Stimulated activated CD4-positive, alpha-beta T cell treated with anti-CD3 and anti-CD28 coated beads, Interleukin-4, amount 100 ng/mL, for 48 hours (primary cell): Measurements from ENCODE around the gene DAZAP1.
"Not testable (repeated sequence)": the region's sequence is repeated elsewhere in the genome, so short reads cannot be mapped to it uniquely, and the experiment has no call there.

Source experiments
- DNase-seq, 2 donors: peaks; one replicate each; pipeline ENCODE4 v3.0.0-alpha.2; 2020; ENCODE audit warnings: low read depth in 2 of 2

The DAZAP1 gene

DNA sequence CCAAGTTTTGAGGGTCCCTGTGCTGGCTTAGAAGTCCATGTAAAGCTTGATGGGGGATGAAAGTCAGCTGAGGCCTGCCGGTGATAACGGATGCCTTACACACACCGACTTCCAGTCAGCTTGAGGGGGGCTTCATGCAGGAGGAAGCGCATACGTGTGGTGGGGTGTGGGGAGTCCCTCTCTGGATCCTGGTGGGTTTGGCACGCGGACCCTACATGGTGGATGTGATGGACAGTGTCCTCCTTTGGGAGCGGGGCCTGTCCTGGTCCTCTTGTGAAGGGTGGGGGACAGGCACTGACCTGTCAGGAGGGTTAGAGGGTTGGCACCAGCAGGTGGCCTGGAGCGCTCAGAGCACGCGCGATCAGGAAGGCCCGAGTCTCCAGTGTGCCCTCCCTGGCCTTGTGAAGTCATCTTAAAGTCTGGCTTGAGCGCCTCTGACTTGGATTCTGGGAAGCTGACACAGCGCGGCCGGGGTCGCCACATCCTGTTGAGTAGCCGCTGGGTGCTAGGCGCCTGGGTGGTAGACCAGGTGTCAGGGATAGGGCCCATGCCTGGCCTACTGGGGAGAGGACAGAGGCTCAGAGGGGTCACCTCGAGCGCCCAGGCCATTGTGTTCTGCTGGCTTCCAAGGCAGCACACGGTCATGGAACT is 2.9 kb downstream of the DAZAP1 start:
- no peak for DNase-seq

DNA sequence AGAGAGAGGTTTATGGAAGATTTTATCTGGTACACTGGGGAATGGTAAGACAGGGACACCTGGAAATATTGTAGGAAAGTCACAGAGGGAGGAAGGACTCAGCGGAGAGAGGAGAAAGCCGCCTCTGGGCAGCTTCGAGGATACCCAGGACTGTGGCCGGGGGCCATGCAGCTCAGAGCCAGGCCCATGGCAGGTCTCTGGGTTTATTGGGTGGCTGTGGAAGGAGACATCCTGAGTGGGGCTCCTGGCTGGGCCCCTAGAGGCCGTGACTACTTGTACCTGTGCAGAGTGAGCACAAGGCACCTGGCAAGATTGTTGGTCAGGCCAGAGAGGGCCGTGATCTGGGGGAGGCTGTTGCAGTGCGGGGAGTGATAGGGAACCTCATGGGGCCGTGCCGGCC is 3.4 kb downstream of the DAZAP1 start:
- no peak for DNase-seq

DNA sequence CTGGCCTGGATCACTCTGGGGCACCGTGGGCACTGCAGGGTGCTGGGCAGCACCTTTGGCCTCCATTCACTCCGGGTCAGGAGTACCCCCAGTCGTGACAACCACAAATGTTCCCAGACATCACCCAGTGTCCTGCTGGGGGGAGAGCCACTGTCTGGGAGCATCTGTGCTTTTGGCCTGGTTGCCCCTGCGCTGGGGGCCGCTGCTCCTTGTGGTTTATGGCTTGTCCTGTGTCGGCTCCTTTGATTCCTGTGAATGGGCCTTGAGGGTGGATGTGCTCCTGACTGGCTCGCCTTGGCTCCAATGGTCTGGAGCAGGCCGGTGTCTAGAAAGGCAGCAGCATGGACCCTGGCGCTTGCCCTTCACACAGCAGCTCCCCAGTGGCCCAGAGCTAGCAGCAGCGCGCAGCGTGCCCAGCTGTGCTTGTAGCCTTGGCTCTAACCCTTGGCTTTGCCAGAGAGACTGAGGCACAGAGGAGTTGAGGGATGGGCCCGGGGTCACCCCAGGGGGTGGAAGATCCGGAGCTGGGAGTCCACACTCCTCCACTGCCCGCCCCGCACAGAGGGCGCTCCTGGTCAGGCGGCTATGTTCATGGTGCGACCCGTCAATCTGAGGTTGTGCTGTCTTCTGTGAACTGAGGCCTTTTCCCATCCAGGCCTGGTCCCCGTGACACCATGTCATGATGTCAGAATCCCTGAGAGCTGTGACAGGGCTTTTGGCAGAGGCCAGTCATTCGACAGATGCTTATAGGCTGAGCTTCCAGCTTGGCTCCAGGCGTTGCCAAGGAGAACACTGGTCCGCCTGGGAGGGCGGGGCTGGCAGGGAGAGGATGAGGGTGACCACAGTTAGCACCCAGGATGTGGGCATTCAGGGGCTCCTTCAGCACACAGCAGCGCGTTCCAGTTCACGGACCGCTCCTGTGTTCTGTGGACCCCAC is 4.1 kb downstream of the DAZAP1 start:
- no peak for DNase-seq

DNA sequence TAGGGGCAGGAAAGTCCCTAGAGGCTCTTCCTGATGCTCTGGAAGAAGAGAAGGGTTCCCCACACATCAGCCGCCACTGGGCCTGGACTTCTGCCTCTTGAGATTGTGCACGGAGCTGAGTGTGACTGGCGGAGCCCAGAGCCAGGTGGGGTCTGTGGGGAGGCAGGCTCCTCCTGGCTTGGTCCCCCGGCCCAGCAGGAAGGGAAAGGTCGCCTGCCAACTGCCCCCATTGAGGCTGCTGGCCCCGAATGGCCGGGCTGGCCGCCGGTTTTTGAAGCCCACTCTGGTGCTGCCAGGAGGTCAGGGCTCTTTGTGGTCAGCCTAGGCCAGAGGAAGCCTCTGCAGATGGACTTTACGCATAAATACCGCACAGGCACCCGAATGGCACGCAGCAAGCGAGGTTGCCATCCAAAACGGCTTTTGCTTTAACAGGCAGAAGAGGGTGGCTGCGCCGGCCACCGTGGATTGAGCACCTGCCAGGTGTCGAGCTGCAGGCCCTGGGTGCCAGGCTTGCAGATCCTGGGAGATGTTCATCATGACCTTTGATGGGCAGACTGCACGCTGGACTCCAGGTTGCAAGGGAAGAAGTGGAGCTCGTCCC is 5.0 kb downstream of the DAZAP1 start:
- DNase-seq, result no peak

DNA sequence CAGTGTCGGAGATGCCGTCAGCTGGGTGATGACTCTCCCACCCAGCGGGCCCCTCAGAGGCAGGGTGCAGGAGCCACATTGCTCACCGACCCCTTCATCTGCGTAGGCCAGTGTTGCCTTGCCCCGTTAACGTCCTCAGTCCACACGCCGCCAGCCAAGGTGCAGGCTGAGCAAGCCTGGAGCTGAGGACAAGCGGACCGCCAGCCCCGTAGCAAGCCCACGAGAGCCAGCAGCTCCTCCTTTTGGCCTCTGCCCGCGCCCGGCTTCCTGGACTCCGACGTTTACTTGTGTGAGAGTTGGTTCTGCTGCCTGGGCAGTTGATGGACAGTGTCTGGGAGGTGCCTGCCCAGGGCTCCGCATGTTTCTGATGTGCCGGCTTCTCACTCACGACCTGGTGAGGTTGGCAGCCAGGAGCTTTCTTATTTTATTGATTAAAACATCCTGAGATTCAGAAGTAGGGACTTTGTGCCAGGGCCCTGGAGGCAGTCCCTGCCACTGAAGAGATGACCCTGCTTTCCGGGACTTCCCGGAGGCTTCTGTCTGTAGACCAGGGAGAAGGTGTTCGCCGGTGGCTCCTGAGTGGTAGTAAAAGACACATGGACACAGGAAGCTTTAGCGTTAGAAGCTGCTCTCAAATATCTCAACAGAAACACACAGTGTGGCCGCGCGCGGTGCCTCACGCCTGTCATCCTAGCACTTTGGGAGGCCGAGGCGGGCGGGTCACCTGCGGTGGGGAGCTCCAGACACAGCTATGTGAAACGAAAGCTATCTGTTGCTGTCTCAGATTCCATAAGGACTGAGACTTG is 5.8 kb downstream of the DAZAP1 start:
- DNase-seq, result no peak

DNA sequence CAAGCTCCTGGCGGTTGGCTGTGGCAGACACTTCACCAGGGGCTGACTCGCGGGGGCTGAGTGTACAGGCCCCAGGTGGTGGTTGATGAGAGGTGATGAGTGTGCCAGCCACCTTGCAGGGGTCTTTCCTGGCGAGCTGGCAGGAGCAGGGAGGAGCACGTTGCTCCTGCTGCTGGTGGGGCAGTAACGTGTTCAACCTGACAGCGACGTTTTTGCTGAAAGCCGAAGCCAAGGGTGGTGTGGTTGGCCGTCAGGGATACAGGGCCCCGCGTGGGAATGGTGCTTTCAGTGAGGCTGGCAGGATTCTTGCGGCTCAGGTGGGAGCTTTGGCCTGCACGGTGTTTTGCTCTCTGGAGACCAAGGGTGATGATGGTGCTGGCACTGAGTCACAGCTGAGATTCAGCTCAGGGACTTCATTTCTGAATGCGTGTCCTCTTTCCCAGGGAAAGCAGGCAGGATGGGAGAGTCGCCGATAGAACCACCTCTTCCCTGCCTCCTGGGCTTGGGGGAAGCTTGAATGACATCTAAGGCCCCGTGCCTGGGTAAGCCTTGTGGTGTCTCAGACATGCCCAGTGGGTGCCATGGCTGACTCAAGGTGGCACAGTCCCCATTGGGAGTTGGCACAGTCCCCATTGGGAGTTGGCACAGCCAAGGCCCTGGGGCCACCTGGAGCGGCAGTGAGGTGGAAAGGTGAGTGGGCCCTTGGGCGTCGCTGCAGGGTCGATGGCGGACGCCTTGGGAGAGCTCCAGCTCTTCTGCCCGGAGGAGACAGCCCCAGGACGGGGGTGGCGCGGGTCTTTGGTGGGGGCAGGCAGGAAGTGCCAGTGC is 8.8 kb downstream of the DAZAP1 start:
- DNase-seq, result no peak

DNA sequence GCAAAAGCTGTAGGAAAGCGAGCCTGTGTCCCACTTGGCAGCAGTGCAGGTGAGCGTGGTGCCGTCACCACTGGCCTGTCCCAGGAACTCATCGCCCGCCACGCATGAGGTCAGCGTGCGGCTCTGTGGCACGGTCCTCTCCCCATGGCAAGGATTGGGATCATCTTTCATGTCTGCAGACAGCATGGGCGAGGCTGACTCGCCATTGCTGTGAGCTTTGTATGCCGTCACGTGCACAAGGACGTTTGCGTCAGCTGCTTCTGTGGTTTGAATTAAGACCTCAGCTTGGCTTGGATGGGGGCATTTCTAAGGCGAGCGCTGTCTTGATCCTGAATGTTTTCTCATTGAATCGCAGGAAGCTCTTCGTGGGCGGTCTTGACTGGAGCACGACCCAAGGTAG is 9.8 kb downstream of the DAZAP1 start:
- no peak for DNase-seq

DNA sequence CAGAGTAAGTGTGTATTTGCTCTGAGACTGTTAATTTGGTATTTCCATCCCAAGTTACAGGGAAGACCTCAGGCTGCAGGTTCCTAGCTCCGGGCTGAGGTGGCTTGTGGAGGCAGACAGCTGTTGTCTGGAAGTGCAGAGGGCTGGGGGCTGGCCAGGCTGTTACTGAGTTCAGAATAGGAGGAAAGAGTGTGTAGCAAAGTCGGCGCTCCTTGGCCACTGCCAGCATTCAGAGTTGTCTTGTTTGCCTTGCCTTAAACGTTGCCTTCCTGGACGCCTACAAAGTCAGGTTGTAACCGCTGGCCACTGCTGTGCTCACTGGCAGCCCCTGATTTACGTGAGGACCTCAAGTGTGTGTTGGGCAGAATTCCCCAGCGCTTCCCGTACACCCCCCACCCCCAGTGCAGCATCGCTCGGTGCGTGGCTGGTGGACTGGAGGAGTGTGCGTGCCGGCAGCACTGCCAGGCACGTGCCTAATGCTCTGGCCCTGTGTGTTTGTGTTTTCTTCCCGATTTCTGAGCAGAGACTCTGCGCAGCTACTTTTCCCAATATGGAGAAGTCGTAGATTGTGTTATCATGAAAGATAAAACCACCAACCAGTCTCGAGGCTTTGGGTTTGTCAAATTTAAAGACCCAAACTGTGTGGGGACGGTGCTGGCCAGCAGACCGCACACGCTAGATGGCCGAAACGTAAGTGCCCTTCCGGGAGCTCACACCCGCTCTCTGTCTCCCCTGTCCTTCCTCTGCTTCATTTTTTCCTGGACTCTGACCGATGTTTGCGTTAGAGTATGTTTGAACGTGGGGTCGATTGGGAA is 10.5 kb downstream of the DAZAP1 start:
- DNase-seq, result no peak

DNA sequence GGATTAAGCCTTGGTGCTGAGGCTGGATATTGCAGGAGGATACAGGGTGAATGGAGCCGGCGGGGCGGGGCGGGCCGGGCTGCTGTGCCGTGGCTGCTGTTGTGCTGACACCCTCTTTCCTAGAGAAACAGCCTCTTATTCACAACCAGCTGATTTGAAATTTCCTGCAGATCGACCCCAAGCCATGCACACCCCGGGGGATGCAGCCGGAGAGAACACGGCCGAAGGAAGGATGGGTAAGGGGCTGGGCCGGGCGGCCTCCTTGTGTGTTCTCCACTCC is 11.1 kb downstream of the DAZAP1 start:
- no peak for DNase-seq

DNA sequence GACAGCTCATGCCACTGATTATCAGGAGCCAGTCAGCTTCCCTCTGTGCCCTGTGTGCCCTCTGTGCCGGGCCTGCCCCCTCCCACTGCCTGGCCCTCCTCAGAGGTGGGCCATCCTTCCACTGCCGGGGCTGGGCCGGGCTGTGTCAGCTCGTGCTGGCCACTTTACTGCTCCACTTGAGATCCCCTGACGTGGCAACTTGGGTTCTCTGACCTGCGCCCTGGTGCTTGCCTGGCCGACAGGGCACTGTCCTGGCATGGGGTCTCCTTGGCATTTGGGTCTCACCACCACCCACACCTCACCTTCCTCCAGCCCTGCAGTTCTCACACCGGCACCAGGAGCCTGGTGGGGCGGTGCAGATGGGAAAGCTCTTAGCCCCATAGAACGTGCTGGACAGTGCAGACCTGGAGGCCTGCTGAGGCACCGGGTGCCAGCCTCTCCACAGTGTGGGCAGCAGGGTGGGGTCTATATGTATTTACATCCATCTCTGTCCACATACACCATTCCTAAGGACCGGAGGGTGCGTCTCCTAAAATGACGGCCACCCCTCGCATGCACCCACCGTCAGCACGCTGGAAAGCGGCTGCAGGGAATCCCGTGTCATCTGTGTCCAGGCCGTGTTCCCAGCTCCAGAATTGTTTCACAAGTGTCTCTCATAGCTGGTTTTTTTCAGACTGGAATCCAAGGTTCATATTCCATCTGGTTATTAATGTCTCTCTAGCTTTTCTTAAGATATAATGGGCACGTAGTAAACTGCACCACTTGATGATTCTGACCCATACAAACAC is 11.8 kb downstream of the DAZAP1 start:
- no peak for DNase-seq

DNA sequence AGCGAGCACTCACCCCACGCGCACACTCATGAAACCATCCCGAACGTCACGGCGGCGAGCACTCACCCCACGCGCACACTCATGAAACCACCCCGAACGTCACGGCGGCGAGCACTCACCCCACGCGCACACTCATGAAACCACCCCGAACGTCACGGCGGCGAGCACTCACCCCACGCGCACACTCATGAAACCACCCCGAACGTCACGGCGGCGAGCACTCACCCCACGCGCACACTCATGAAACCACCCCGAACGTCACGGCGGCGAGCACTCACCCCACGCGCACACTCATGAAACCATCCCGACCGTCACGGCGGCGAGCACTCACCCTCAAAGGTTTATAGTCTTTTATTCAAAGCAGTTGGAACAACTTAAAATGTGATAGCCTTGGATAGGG is 12.7 kb downstream of the DAZAP1 start:
- DNase-seq, result not testable (repeated sequence)

DNA sequence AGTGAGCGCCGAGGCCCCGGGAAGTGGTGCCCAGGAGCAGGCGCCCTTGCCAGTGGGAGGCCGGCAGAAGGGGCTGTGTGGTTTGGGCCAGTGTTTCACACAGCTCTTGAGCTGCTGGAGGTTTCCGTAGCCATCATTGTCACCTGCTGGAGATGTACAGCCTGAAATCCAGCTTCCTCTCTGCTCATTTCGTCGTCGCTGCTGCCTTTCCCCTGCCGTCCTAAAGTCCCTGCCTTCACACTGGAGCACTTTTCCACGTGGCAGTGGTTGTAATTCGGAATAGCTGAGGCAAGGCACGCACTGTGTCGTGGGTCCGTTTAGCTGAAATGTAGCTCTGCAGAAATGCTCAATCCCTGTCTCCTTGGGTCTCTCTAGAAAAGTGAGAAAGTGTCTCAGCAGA is 13.2 kb downstream of the DAZAP1 start:
- DNase-seq, result no peak

DNA sequence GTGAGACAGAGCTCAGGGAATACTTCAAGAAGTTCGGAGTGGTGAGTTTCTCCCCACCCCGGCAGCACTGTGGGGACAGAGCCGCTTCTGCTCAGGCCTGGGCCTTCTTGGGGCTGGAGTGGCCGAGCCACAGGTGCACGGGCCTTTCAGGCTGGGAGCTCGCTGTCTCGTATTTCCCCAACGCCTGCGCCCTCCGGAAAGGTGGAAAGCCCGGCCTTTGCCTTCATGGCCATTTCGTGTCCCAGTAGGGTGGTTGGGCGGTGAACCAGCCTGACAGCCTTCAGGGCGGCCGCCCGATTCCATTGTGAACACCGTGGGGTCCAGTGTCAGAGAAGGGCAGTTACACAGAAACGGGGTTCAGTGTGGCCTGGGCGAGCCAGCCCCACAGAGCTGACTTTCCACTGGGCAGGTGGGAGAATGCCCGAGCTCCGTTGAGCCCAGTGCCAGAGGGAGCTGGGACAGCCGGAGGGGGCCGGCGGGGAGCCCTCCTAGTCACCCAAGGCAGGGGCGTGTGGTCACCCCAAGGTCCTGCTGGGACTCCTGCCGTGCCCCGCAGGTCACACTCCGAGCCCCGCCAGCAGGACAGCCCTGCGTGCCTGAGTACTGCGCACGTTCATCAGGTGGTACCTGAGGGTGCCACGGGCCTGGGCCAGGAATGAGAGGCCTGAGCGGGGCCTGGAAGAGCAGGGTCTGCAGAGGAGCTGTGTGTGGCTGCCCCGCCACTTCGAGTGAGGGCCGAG is 14.0 kb downstream of the DAZAP1 start:
- no peak for DNase-seq

DNA sequence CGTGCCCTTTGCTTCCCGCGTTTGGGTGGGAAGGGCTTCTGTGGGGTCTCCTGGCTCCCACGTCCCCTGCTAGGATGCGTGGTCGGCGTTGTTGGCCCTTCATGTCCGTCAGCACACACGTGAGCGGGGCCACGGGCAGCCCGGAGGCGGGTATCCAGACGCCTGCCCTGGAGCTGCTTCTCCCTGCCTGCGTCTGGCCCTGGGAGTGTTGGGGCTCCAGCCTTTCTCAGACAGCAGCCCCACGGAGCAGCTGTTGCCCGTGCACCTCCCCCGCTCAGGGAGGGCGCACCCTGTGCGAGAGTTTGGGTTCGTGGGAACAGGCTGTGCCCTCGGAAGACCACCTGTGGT is 14.5 kb downstream of the DAZAP1 start:
- no peak for DNase-seq

DNA sequence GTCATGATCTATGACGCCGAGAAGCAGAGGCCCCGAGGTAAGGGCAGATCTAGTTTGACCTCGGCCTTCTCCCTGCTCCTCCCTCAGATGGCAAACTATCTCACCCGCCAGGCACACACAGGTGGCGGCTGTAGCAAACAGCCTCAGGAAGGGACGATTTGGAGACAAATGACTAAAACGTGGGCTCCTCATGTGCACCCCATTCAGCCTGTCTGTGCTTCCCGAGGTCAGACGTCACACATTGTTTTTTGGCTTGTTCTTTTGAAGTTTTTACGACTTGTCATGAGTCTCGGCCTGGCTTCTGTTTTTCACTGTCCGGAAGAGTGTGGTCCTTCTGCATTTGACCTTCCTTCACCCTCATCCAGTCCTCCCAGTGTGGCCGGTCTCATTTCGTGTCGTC is 15.0 kb downstream of the DAZAP1 start:
- no peak for DNase-seq

DNA sequence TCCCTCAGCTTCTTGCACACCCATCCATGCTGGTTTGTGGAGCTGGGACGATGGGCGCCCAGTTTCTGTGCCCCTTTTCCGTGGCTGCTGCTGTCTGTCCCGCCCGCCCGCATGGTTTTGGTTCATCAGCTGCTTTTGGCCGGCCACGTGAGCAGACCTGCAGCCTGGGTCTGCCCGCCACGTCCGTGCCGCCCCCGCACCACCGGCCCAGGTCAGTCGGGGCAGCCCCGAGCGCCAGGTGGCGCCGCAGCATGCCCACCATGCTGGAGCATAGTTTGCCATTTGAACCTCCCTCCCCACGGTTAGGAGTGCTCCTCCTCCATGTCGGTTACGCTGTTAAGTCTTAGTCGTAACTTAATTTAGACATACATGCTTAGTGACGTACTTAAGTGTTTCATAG is 15.6 kb downstream of the DAZAP1 start:
- no peak for DNase-seq

DNA sequence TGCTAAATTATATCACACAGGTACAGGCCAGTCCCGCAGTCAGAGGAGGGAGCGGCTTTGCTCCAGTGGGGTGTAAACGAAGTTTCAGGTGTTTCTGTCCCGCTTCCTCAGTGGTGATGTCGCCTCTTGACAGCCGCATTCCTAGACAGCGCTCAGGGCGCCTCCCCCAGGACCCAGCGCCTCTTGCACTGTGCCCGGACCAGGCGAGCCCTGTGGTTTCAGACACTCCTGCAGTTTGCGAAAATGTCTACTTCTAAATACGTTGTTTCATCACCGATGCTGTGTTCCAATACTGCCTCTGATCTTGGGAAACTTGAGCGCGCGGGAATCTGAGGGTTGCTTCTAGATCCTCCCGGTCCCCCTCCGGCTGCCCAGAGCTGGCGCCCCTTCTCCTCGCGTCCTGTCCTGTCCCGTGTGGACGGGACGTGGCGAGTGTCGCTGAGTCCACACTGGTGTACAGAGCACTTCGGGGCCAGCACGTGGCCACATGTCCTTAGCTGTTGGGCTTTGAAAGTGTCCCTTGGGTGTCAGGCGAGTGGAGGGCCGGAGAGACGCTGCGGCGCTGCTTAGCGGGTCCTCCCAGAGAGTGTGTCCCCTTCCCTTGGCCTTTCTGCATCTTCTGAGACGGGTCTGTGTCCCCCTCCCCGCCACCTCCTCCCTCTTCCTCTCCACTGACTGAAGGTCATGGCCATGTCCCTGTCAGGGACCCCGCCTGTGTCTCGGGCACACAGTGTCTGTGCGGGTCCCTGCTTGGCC is 16.2 kb downstream of the DAZAP1 start:
- no peak for DNase-seq

DNA sequence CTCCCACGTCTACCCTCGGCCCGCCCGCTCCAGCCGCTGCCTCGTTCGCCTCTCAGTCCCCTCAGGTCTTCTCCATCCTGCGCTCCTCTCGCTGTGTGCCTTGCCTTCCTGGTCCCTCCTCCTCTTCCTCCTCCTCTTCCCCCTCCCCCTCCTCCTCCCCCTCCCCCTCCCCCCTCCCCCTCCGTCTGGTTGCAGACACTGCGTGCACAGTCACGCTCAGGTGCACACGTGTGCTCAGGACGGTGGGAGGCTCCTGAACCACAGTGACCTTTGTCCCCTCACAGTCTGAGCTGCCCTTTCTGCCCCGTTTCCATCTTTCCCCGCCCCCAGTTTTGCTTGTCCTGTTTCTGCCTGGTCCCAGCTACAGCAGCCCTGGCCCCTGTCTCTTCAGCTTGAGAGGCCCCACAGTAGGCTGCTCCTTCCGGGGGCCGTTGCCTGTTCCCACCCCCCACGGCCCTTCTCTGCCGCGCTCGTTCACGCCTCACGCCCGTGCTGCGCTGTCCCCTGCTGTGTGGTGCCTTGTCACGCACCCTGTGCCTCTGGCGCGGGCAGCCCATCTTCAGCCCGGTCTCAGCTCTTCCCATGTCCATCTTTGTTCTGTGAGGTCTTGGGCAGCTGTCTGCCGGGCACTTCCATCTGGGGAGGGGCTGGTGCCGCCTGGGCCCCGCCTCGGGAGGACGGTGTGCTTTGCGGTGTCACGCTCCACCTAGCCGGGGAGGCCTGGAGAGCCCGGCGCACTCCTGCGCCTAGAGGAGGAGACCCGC is 17.0 kb downstream of the DAZAP1 start:
- no peak for DNase-seq
